ENCODE results near the gene TFAP2C. TPM values are rescaled to one million over a fixed set of nuclear protein-coding genes. Genes with fewer than 3 reads are reported as not detected.

Gene TFAP2C
- total RNA-seq, 2 experiments from 2014 or later: not detected

- no peaks in the 10 kb centered on the region for H3K4me1 Mint-ChIP-seq (ENCODE audit: low read depth)
- TF ChIP-seq CTCF (IDR thresholded peaks at IDR 0.05): no peak
Observed at GRCh38 chr20:56606174-56606945, 22.7 kb upstream of the TFAP2C start.

GRCh38 chr20:56607061-56607704 is 21.9 kb upstream of the TFAP2C start:
- ChIA-PET CTCF (no interaction called here), POLR2A (no interaction called here)
- Mint-ChIP-seq H3K27ac (no peak overlapping the region), H3K4me3 (no peak overlapping the region), H3K27me3 (no peaks in the 10 kb centered on the region), H3K4me1 (ENCODE audit: low read depth) (no peaks in the 10 kb centered on the region), H3K36me3 (ENCODE audit: low read depth) (no peaks in the 10 kb centered on the region), H3K9me3 (no peaks in the 10 kb centered on the region)
- TF ChIP-seq CTCF (IDR thresholded peaks at IDR 0.05): no peak
- DNase-seq (no peak), ATAC-seq (no peak)
- intact Hi-C loops (cut with micrococcal nuclease): no loop called here

More at GRCh38 chr20:56606174-56606945, 22.7 kb upstream of the TFAP2C start:
- DNase-seq (no peak), ATAC-seq (no peak)
- Mint-ChIP-seq H3K9me3 (no peaks in the 10 kb centered on the region), H3K4me3 (no peak overlapping the region), H3K36me3 (ENCODE audit: low read depth) (no peaks in the 10 kb centered on the region), H3K27me3 (no peaks in the 10 kb centered on the region), H3K27ac (no peak overlapping the region)
- intact Hi-C loops (cut with micrococcal nuclease): no loop called here
- ChIA-PET POLR2A (no interaction called here), CTCF (no interaction called here)

GRCh38 chr20:56608376-56608775 is 20.7 kb upstream of the TFAP2C start:
- no peak overlapping the region for H3K27ac Mint-ChIP-seq
- no peaks in the 10 kb centered on the region for H3K27me3 Mint-ChIP-seq
- no peaks in the 10 kb centered on the region for H3K9me3 Mint-ChIP-seq
- intact Hi-C loops (cut with micrococcal nuclease): no loop called here
- no peaks in the 10 kb centered on the region for H3K4me1 Mint-ChIP-seq (ENCODE audit: low read depth)
- ATAC-seq (no peak), DNase-seq (no peak)
- TF ChIP-seq CTCF (IDR thresholded peaks at IDR 0.05): no peak
- POLR2A ChIA-PET: no interaction called here
- no peak overlapping the region for H3K4me3 Mint-ChIP-seq
- CTCF ChIA-PET: no interaction called here
- H3K36me3 Mint-ChIP-seq (ENCODE audit: low read depth): no peaks in the 10 kb centered on the region

GRCh38 chr20:56609321-56609720 is 19.8 kb upstream of the TFAP2C start:
- Mint-ChIP-seq H3K27ac (no peak overlapping the region), H3K36me3 (ENCODE audit: low read depth) (no peaks in the 10 kb centered on the region), H3K27me3 (no peaks in the 10 kb centered on the region), H3K4me1 (ENCODE audit: low read depth) (no peaks in the 10 kb centered on the region), H3K9me3 (no peaks in the 10 kb centered on the region), H3K4me3 (no peak overlapping the region)
- ATAC-seq: no peak
- no peak for DNase-seq
- ChIA-PET CTCF (no interaction called here), POLR2A (no interaction called here)
- no peak for TF ChIP-seq CTCF (IDR thresholded peaks at IDR 0.05)
- intact Hi-C loops (cut with micrococcal nuclease): no loop called here

- no peak for ATAC-seq
- intact Hi-C loops (cut with micrococcal nuclease): no loop called here
- H3K9me3 Mint-ChIP-seq: no peaks in the 10 kb centered on the region
Observed at GRCh38 chr20:56610098-56610497, 19.0 kb upstream of the TFAP2C start.

More at GRCh38 chr20:56610098-56610497, 19.0 kb upstream of the TFAP2C start:
- ChIA-PET CTCF (no interaction called here), POLR2A (no interaction called here)
- no peaks in the 10 kb centered on the region for H3K27me3 Mint-ChIP-seq
- H3K4me1 Mint-ChIP-seq (ENCODE audit: low read depth): no peaks in the 10 kb centered on the region
- no peak overlapping the region for H3K27ac Mint-ChIP-seq
- no peak overlapping the region for H3K4me3 Mint-ChIP-seq
- no peak for TF ChIP-seq CTCF (IDR thresholded peaks at IDR 0.05)
- no peak for DNase-seq
- no peaks in the 10 kb centered on the region for H3K36me3 Mint-ChIP-seq (ENCODE audit: low read depth)
